ENCODE measurements around the gene LIPG. TPM values are rescaled to one million over a fixed set of nuclear protein-coding genes. Genes with fewer than 3 reads are reported as not detected.

Gene LIPG
- total RNA-seq, 8 experiments from 2014 or later, result 9.2 to 37.9 (median 16.7) TPM

- peaks cover 23 to 27% of the 10 kb centered on the region in 2 donors for H3K4me1 ChIP-seq (replicated peaks in 1 of 2)
- WGBS, 10 experiments, result 5 to 100% (median 77%) methylated on average over 2 to 3 of the region's 3 CpGs; no CpG with 5 or more reads in 2 of the 10 experiments
- in situ Hi-C loops (cut with MboI; ENCODE audit: low pct_unique_long_range_greater_than_20kb in 2 of 9, low sequenced_read_pairs in 9 of 9, unreplicated experiment in 9 of 9), result no loop called here
- H3K27ac ChIP-seq, result no peak overlapping the region
- peak in 2 of 8 experiments; percentile 32 to 41 for ATAC-seq (replicated peaks in 6 of 8)
- no peak overlapping the region for H3K4me3 ChIP-seq
Observed at GRCh38 chr18:49621301-49621700, 59.4 kb downstream of the LIPG start.

GRCh38 chr18:49621717-49622351 is 60.0 kb downstream of the LIPG start:
- H3K4me3 ChIP-seq, result no peak overlapping the region
- ATAC-seq (replicated peaks in 6 of 8), result peak in 5 of 8 experiments; percentile 6 to 36 (median 18)
- peaks cover 23 to 27% of the 10 kb centered on the region in 2 donors for H3K4me1 ChIP-seq (replicated peaks in 1 of 2)
- WGBS, 10 experiments, result 20 to 100% (median 67%) methylated on average over 1 to 10 of the region's 12 CpGs; no CpG with 5 or more reads in 1 of the 10 experiments
- no peak overlapping the region for H3K27ac ChIP-seq
- in situ Hi-C loops (cut with MboI; ENCODE audit: low pct_unique_long_range_greater_than_20kb in 2 of 9, low sequenced_read_pairs in 9 of 9, unreplicated experiment in 9 of 9), result no loop called here

GRCh38 chr18:49623571-49623970 is 61.7 kb downstream of the LIPG start:
- H3K27ac ChIP-seq, result no peak overlapping the region
- ATAC-seq (replicated peaks in 6 of 8), result no peak
- H3K4me1 ChIP-seq (replicated peaks in 1 of 2), result peaks cover 23 to 33% of the 10 kb centered on the region in 2 donors
- in situ Hi-C loops (cut with MboI; ENCODE audit: low pct_unique_long_range_greater_than_20kb in 2 of 9, low sequenced_read_pairs in 9 of 9, unreplicated experiment in 9 of 9), result no loop called here
- H3K4me3 ChIP-seq, result no peak overlapping the region
- WGBS, 10 experiments, result 40 to 100% (median 88%) methylated on average over 1 to 6 of the region's 6 CpGs; no CpG with 5 or more reads in 1 of the 10 experiments

GRCh38 chr18:49625021-49625691 is 63.3 kb downstream of the LIPG start:
- no peak for ATAC-seq (replicated peaks in 6 of 8)
- WGBS, 10 experiments, result 76 to 96% (median 81%) methylated on average over 3 to 7 of the region's 9 CpGs; no CpG with 5 or more reads in 3 of the 10 experiments
- peaks cover 23 to 32% of the 10 kb centered on the region in 2 donors for H3K4me1 ChIP-seq (replicated peaks in 1 of 2)
- in situ Hi-C loops (cut with MboI; ENCODE audit: low pct_unique_long_range_greater_than_20kb in 2 of 9, low sequenced_read_pairs in 9 of 9, unreplicated experiment in 9 of 9), result no loop called here
- no peak overlapping the region for H3K27ac ChIP-seq
- H3K4me3 ChIP-seq, result no peak overlapping the region

GRCh38 chr18:49626842-49627467 is 65.1 kb downstream of the LIPG start:
- no peak overlapping the region for H3K4me3 ChIP-seq
- in situ Hi-C loops (cut with MboI; ENCODE audit: low pct_unique_long_range_greater_than_20kb in 2 of 9, low sequenced_read_pairs in 9 of 9, unreplicated experiment in 9 of 9), result no loop called here
- H3K27ac ChIP-seq, result no peak overlapping the region
- 40 to 100% (median 80%) methylated on average over 1 to 6 of the region's 8 CpGs; no CpG with 5 or more reads in 2 of the 10 experiments for WGBS, 10 experiments
- H3K4me1 ChIP-seq (replicated peaks in 1 of 2), result peaks cover 15 to 27% of the 10 kb centered on the region in 2 donors
- ATAC-seq (replicated peaks in 6 of 8), result no peak

GRCh38 chr18:49628119-49628518 is 66.3 kb downstream of the LIPG start:
- WGBS, 10 experiments, result 60 to 100% (median 83%) methylated on average over 1 to 2 of the region's 3 CpGs; no CpG with 5 or more reads in 5 of the 10 experiments
- no peak overlapping the region for H3K27ac ChIP-seq
- no peak overlapping the region for H3K4me3 ChIP-seq
- in situ Hi-C loops (cut with MboI; ENCODE audit: low pct_unique_long_range_greater_than_20kb in 2 of 9, low sequenced_read_pairs in 9 of 9, unreplicated experiment in 9 of 9), result no loop called here
- no peak for ATAC-seq (replicated peaks in 6 of 8)
- H3K4me1 ChIP-seq (replicated peaks in 1 of 2), result peaks cover 10 to 25% of the 10 kb centered on the region in 2 donors

- Histone ChIP-seq H3K4me3 (no peak overlapping the region), H3K4me1 (replicated peaks in 1 of 2) (peaks cover 10 to 25% of the 10 kb centered on the region in 2 donors), H3K27ac (peak overlapping the region in 1 of 2 donors; percentile 1)
- WGBS, 10 experiments, result 20 to 100% (median 68%) methylated on average over 2 to 7 of the region's 16 CpGs; no CpG with 5 or more reads in 2 of the 10 experiments
- in situ Hi-C loops (cut with MboI; ENCODE audit: low pct_unique_long_range_greater_than_20kb in 2 of 9, low sequenced_read_pairs in 9 of 9, unreplicated experiment in 9 of 9), result no loop called here
- peak in 6 of 8 experiments; percentile 33 to 98 (median 81) for ATAC-seq (replicated peaks in 6 of 8)
Observed at GRCh38 chr18:49628881-49629795, 67.3 kb downstream of the LIPG start.

- no peak for ATAC-seq (replicated peaks in 6 of 8)
- Histone ChIP-seq H3K27ac (no peak overlapping the region), H3K4me1 (replicated peaks in 1 of 2) (peaks cover 10 to 23% of the 10 kb centered on the region in 2 donors), H3K4me3 (no peak overlapping the region)
- in situ Hi-C loops (cut with MboI; ENCODE audit: low pct_unique_long_range_greater_than_20kb in 2 of 9, low sequenced_read_pairs in 9 of 9, unreplicated experiment in 9 of 9), result no loop called here
Observed at GRCh38 chr18:49630246-49630699, 68.4 kb downstream of the LIPG start.

- Histone ChIP-seq H3K4me1 (replicated peaks in 1 of 2) (peaks cover 10 to 23% of the 10 kb centered on the region in 2 donors), H3K27ac (no peak overlapping the region), H3K4me3 (no peak overlapping the region)
- in situ Hi-C loops (cut with MboI; ENCODE audit: low pct_unique_long_range_greater_than_20kb in 2 of 9, low sequenced_read_pairs in 9 of 9, unreplicated experiment in 9 of 9), result no loop called here
- peak in 1 of 8 experiments; percentile 46 for ATAC-seq (replicated peaks in 6 of 8)
- WGBS, 10 experiments, result 34 to 86% (median 74%) methylated on average over 3 to 7 of the region's 12 CpGs; no CpG with 5 or more reads in 6 of the 10 experiments
Observed at GRCh38 chr18:49631146-49631866, 69.4 kb downstream of the LIPG start.

- WGBS, 10 experiments, result 30 to 100% (median 79%) methylated on average over 1 to 10 of the region's 10 CpGs; no CpG with 5 or more reads in 2 of the 10 experiments
Observed at GRCh38 chr18:49632588-49632987, 70.7 kb downstream of the LIPG start.

GRCh38 chr18:49638209-49638785 is 76.4 kb downstream of the LIPG start:
- Histone ChIP-seq H3K4me1 (replicated peaks in 1 of 2) (no peaks in the 10 kb centered on the region), H3K4me3 (no peak overlapping the region), H3K27ac (no peak overlapping the region)
- no peak for ATAC-seq (replicated peaks in 6 of 8)
- WGBS, 10 experiments, result 41 to 100% (median 73%) methylated on average over 1 to 3 of the region's 4 CpGs; no CpG with 5 or more reads in 3 of the 10 experiments
- in situ Hi-C loops (cut with MboI; ENCODE audit: low pct_unique_long_range_greater_than_20kb in 2 of 9, low sequenced_read_pairs in 9 of 9, unreplicated experiment in 9 of 9), result no loop called here

More at GRCh38 chr18:49632588-49632987, 70.7 kb downstream of the LIPG start:
- in situ Hi-C loops (cut with MboI; ENCODE audit: low pct_unique_long_range_greater_than_20kb in 2 of 9, low sequenced_read_pairs in 9 of 9, unreplicated experiment in 9 of 9), result no loop called here
- Histone ChIP-seq H3K27ac (no peak overlapping the region), H3K4me1 (replicated peaks in 1 of 2) (peaks cover 10 to 23% of the 10 kb centered on the region in 2 donors), H3K4me3 (no peak overlapping the region)
- ATAC-seq (replicated peaks in 6 of 8), result no peak
